Effector memory CD4-positive, alpha-beta T cell (primary cell): ENCODE data around the gene ADAMTS16.

Experiments
- DNase-seq, 3 donors: peaks; one replicate each; pipeline ENCODE4 v3.0.0-alpha.2; 2020
- H3K27ac ChIP-seq: 2 replicates; pipeline ENCODE4 v1.7.0; 2013; ENCODE audit warnings: mild to moderate bottlenecking, low read length, moderate library complexity; ENCODE audit not compliant: insufficient read depth, poor library complexity, severe bottlenecking
- H3K27me3 ChIP-seq: replicated peaks from 2 replicates; pipeline ENCODE4 v1.7.0; 2013; ENCODE audit warnings: mild to moderate bottlenecking, low read length; ENCODE audit not compliant: insufficient read depth, control insufficient read depth, poor library complexity, severe bottlenecking
- H3K36me3 ChIP-seq: 2 replicates; pipeline ENCODE4 v1.7.0; 2013; ENCODE audit warnings: mild to moderate bottlenecking, low read length, moderate library complexity; ENCODE audit not compliant: control insufficient read depth, insufficient read depth
- H3K4me1 ChIP-seq: 2 replicates; pipeline ENCODE4 v1.7.0; 2013; ENCODE audit warnings: low read length, mild to moderate bottlenecking; ENCODE audit not compliant: control insufficient read depth, insufficient read depth, poor library complexity, severe bottlenecking
- H3K4me3 ChIP-seq: 2 replicates; pipeline ENCODE4 v1.7.0; 2013; ENCODE audit warnings: low read length, low read depth, mild to moderate bottlenecking; ENCODE audit not compliant: insufficient read depth, poor library complexity, severe bottlenecking
- H3K9me3 ChIP-seq: 2 replicates; pipeline ENCODE4 v1.7.0; 2013; ENCODE audit warnings: mild to moderate bottlenecking, low read length, moderate library complexity; ENCODE audit not compliant: control insufficient read depth

Gene ADAMTS16

DNA sequence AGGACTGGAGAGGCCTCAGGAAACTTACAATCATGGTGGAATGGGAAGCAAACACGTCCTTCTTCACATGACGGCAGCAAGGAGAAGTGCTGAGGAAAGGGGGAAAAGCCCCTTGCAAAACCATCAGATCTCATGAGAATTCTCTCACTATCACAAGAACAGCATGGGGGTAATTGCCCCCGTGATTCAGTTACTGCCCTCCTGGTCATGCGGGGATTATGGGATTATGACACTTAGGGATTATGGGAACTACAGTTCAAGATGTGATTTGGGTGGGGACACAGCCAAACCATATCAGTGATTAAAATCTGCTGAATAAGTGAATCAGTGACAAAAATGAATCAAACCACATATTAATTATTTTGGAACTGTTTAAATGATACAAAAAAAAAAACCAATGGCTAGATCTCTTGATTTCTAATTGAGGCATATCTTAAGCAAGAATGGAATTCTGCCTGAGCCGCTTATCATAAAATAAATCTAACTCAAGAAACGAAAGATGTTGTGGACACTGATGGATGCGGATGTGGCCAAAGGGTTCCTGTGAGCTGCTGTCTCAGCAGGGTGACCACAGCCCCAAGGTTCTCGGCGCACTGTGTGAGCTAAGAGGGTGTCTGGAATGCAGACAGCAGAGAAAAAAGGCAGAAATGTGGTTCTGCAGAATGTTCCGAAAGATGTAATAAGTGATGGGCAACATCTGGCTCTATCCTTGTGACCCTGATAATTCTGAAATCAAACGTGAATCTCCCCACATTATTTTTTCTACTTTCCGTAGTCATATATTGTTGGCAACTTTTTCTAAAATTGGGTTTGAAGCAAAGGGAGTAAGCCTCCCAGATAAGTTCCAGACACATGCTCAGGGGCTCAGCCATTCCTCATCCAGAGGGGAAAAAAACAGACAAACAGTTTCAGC, 175.2 kb downstream of the ADAMTS16 start:
- Histone ChIP-seq H3K27me3 (no peaks in the 10 kb centered on the region), H3K4me3 (no peak overlapping the region), H3K27ac (no peak overlapping the region), H3K36me3 (no peaks in the 10 kb centered on the region), H3K9me3 (no peaks in the 10 kb centered on the region), H3K4me1 (no peaks in the 10 kb centered on the region)
- no peak for DNase-seq

DNA sequence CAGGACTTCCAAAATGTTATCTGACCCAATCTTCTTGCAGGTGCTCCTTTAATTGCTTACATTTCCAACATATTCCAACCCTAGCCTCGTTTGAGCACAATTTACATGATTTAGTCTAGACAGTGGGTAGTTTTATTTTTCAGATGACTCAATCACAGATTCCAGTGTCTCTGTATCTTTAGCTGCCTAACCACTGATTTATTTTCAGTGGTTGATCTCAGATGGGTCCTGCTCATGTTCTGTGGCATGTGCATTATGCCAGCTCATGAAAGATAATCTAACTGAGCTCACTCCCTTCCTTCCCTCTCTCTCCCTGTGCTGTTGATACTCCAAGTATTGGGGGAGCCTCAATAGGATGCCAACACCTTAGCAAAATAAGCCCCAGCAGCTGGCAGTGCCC, 176.2 kb downstream of the ADAMTS16 start:
- H3K27ac ChIP-seq: no peak overlapping the region
- DNase-seq: no peak
- H3K9me3 ChIP-seq: no peaks in the 10 kb centered on the region
- no peak overlapping the region for H3K4me3 ChIP-seq
- H3K4me1 ChIP-seq: no peaks in the 10 kb centered on the region
- H3K27me3 ChIP-seq: no peaks in the 10 kb centered on the region
- H3K36me3 ChIP-seq: no peaks in the 10 kb centered on the region

DNA sequence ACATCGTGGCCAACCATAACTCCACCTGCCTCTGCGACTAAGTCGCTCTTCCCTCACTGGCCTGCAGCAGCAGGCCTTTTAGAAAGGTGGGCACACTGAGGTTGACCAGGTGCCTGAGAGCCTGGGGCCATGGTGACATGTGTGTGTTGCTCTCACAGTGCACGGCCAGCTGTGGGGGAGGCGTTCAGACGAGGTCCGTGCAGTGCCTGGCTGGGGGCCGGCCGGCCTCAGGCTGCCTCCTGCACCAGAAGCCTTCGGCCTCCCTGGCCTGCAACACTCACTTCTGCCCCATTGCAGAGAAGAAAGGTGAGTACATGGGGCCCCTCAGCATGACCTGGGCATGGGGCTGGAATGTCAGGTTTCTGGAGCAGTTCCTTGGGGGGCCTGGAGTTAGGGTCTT, 177.8 kb downstream of the ADAMTS16 start:
- Histone ChIP-seq H3K9me3 (no peaks in the 10 kb centered on the region), H3K27ac (no peak overlapping the region), H3K36me3 (no peaks in the 10 kb centered on the region), H3K4me3 (no peak overlapping the region), H3K4me1 (no peaks in the 10 kb centered on the region), H3K27me3 (no peaks in the 10 kb centered on the region)
- DNase-seq: no peak

DNA sequence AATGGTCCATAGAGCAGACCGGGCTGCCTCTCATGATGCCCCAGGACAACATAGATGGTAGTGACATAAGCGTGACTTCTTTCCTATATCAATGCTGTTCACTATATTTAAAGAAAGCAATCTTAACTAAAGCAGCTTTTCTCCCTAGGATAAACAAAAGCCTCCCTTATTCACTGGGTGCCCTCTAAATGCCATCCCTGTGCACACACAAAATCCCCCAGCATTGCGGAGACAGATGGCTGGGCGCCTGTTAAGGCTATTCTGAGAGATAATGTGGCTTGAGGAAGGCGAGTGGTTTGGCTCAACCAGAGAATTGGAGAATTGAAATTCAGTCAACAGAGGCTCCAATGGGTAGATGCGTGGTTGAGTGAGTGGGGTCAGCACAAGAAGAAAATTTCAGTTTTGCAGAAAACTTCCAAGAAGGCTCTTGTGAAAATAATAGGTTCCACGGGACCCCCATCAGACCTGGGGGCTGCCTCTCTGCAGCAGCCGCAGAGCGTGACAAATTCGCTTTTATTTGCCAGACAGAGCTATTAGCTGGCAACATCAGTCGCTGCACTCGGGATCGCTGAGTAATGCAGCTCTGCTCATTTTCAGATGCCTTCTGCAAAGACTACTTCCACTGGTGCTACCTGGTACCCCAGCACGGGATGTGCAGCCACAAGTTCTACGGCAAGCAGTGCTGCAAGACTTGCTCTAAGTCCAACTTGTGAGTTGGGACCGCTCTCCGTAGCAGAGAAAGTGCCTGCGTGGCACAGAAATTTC, 178.5 kb downstream of the ADAMTS16 start:
- no peak overlapping the region for H3K27ac ChIP-seq
- no peaks in the 10 kb centered on the region for H3K36me3 ChIP-seq
- no peaks in the 10 kb centered on the region for H3K9me3 ChIP-seq
- no peaks in the 10 kb centered on the region for H3K27me3 ChIP-seq
- no peaks in the 10 kb centered on the region for H3K4me1 ChIP-seq
- no peak overlapping the region for H3K4me3 ChIP-seq
- no peak for DNase-seq

DNA sequence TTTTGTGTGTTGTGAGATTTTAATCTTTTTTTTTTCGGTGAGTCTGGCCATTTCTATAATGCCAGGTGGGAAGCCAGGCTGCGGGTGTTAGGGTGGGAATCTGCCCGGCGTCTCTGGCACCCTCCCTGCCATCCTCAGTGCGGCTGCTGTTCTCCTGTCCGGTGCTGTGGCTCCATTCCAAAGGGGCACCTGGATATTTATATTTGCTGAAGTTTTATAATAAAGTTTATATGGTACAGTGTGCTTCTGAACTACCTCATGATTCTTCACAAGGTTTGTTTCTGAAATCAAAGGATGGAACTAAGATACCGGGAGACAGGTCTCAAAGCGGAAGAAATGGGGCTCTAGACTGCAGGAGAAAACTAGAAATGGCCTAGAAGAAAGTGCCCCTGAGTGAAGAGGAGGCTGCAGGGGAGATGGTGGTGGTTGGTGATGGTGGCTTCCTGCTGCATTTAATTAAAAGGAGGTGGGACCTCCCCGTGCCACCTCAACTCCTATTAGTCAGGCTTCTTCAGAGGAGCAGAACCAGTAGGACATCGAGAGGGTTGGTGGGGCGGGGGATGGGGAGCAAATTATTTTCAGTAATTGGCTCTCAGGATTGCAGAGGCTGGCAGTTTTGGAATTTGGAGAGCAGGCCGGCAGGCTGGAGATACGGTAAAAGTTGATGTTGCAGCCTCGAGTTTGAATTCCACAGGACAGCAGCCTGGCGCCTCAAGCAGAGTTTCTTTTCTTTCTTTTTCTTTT, 180.1 kb downstream of the ADAMTS16 start:
- H3K36me3 ChIP-seq: no peaks in the 10 kb centered on the region
- no peaks in the 10 kb centered on the region for H3K9me3 ChIP-seq
- no peak for DNase-seq
- no peaks in the 10 kb centered on the region for H3K27me3 ChIP-seq
- no peak overlapping the region for H3K4me3 ChIP-seq
- H3K27ac ChIP-seq: no peak overlapping the region
- no peaks in the 10 kb centered on the region for H3K4me1 ChIP-seq

DNA sequence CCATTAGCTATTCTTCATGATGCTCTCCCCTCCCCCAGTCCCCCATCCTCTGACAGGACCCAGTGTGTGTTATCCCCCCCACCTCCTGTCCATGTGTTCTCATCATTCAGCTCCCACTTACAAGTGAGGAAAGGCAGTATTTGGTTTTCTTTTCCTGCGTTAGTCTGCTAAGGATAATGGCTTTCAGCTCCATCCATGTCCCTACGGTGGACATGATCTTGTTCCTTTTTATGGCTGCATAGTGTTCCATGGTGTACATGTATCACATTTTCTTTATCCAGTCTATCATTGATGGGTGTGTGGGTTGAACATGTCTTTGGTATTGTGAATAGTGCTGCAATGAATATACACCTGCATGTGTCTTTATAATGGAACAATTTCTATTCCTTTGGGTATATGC, 181.0 kb downstream of the ADAMTS16 start:
- Histone ChIP-seq H3K27ac (no peak overlapping the region), H3K36me3 (no peaks in the 10 kb centered on the region), H3K4me3 (no peak overlapping the region), H3K27me3 (no peaks in the 10 kb centered on the region), H3K4me1 (no peaks in the 10 kb centered on the region), H3K9me3 (no peaks in the 10 kb centered on the region)
- DNase-seq: no peak

DNA sequence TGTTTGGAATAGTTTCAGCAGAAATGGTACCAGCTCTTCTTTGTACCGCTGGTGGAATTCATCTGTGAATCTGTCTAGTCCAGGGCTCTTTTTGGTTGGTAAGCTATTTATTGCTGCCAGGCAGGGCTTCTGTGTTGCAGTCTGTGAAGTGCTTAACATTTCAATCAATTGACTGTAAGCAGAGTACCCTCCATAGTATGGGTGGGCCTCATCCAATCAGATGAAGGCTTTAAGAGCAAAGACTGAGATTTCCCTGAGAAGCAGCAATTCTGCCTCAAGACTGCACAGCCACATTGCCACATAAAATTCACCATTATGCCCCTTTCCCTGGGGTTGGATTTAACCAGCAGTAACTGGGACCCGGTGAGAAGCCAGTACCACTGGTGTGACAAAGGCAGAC, 183.4 kb downstream of the ADAMTS16 start:
- H3K27ac ChIP-seq: no peak overlapping the region
- DNase-seq: no peak
- no peaks in the 10 kb centered on the region for H3K9me3 ChIP-seq
- H3K36me3 ChIP-seq: no peaks in the 10 kb centered on the region
- H3K4me1 ChIP-seq: no peaks in the 10 kb centered on the region
- H3K27me3 ChIP-seq: no peaks in the 10 kb centered on the region
- no peak overlapping the region for H3K4me3 ChIP-seq

DNA sequence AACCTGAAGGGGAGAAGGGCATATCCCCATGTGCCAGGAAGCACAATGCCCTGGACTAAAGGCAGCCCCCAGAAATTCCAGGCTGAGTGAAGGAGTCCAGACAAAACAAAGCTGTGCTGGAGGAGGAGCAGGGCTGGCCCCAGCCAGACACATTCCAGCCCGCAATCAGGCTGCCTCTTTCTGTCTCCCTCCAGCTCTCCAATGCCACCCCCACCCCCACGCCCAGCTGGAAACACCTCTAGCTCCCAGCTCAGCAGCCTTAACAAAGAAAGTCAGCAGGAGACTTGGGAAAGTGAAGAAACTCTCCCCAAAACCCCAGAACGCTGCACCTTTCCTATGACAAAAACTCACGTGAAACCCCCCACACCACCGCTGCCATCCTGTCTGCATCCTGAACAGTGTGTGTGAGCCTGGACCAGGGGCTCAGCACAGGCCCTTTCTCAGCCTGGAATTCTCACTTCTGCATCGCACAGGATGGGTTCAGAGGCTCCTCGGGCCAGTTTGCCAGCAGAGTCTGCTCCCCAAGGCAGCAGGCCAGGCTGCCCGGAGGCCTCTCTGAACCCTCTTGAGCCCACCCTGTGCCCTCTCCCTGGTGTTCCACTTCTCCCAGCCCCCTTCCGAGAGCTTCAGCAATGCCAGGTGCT, 186.1 kb downstream of the ADAMTS16 start:
- H3K9me3 ChIP-seq: no peaks in the 10 kb centered on the region
- H3K36me3 ChIP-seq: no peaks in the 10 kb centered on the region
- DNase-seq: no peak
- H3K4me1 ChIP-seq: no peaks in the 10 kb centered on the region
- no peak overlapping the region for H3K4me3 ChIP-seq
- H3K27ac ChIP-seq: no peak overlapping the region
- no peaks in the 10 kb centered on the region for H3K27me3 ChIP-seq

DNA sequence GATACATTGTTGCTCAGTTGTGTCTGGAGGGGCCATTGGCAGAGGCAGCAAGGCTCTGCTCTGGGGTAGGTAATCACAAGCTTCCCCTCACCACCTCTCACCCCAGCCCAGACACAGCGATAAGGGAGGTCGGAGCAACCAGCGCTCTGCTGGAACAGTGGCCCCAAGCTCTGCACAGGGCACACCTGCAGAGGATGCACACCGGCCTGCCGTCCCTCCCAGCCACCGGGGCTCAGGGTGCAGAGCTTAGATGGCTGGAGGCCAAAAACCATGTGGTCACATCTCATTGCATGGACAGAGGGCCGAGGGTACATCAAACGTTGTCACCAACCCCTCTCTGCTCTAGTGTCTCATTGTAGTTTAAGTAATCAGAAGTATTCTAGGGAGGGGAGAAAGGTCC, 187.0 kb downstream of the ADAMTS16 start:
- Histone ChIP-seq H3K27ac (no peak overlapping the region), H3K4me3 (no peak overlapping the region), H3K4me1 (no peaks in the 10 kb centered on the region), H3K36me3 (no peaks in the 10 kb centered on the region), H3K9me3 (no peaks in the 10 kb centered on the region), H3K27me3 (no peaks in the 10 kb centered on the region)
- no peak for DNase-seq
